ENCODE measurements around the gene PRRT1B.

GRCh38 chr9:131603199-131603598, 57.9 kb downstream of the PRRT1B start:
- TF ChIP-seq EZH2 (IDR thresholded peaks at IDR 0.05; ENCODE audit: insufficient read depth, poor library complexity, severe bottlenecking) (no peak), EZH2phosphoT487 (IDR thresholded peaks at IDR 0.05; ENCODE audit: insufficient read depth, low read depth) (no peak)
